ENCODE measurements around the gene PAX3.

GRCh38 chr2:222248818-222249217 is 50.0 kb downstream of the PAX3 start:
- TF ChIP-seq, protein P1, sequence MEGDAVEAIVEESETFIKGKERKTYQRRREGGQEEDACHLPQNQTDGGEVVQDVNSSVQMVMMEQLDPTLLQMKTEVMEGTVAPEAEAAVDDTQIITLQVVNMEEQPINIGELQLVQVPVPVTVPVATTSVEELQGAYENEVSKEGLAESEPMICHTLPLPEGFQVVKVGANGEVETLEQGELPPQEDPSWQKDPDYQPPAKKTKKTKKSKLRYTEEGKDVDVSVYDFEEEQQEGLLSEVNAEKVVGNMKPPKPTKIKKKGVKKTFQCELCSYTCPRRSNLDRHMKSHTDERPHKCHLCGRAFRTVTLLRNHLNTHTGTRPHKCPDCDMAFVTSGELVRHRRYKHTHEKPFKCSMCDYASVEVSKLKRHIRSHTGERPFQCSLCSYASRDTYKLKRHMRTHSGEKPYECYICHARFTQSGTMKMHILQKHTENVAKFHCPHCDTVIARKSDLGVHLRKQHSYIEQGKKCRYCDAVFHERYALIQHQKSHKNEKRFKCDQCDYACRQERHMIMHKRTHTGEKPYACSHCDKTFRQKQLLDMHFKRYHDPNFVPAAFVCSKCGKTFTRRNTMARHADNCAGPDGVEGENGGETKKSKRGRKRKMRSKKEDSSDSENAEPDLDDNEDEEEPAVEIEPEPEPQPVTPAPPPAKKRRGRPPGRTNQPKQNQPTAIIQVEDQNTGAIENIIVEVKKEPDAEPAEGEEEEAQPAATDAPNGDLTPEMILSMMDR (IDR thresholded peaks at IDR 0.05; ENCODE audit: borderline replicate concordance, extremely low read depth, low read length, poor library complexity, severe bottlenecking), result no peak
- TF ChIP-seq EZH2 (IDR thresholded peaks at IDR 0.05; ENCODE audit: borderline replicate concordance, low read depth, low read length, severe bottlenecking), result no peak
